ENCODE data around the gene RBPJ. TPM values are rescaled to one million over a fixed set of nuclear protein-coding genes. Genes with fewer than 3 reads are reported as not detected.

RBPJ gene
- total RNA-seq, 4 donors from 2014 or later, result 67.1 to 80.2 (median 76.5) TPM

GRCh38 chr4:26468977-26469376 is 148.2 kb downstream of the RBPJ start:
- no peaks in the 10 kb centered on the region for H3K36me3 ChIP-seq
- H3K9me3 ChIP-seq, result peaks cover 0 to 4% (median 0%) of the 10 kb centered on the region in 4 donors
- no peak overlapping the region for H3K4me3 ChIP-seq
- TF ChIP-seq CTCF (IDR thresholded peaks at IDR 0.05) (no peak), POLR2A (IDR thresholded peaks at IDR 0.05) (no peak), EP300 (IDR thresholded peaks at IDR 0.05) (no peak)
- H3K27me3 ChIP-seq, result no peaks in the 10 kb centered on the region
- no peaks in the 10 kb centered on the region for H3K4me1 ChIP-seq
- no peak overlapping the region for H3K27ac ChIP-seq
- 63 to 70% methylated on average over 4 of the region's 4 CpGs for WGBS, 2 donors
- DNase-seq (ENCODE audit: low spot score in 2 of 2), result no peak

- H3K9me3 ChIP-seq, result no peaks in the 10 kb centered on the region
- no peak overlapping the region for H3K27ac ChIP-seq
- no peaks in the 10 kb centered on the region for H3K27me3 ChIP-seq
- no peaks in the 10 kb centered on the region for H3K4me1 ChIP-seq
- no peak for DNase-seq (ENCODE audit: low spot score in 2 of 2)
- 74 to 90% methylated on average over 1 of the region's 1 CpG for WGBS, 2 donors
- TF ChIP-seq CTCF (IDR thresholded peaks at IDR 0.05) (no peak), EP300 (IDR thresholded peaks at IDR 0.05) (no peak), POLR2A (IDR thresholded peaks at IDR 0.05) (no peak)
- no peak overlapping the region for H3K4me3 ChIP-seq
- no peaks in the 10 kb centered on the region for H3K36me3 ChIP-seq
These were observed 151.1 kb downstream of the RBPJ start for GRCh38 chr4:26471890-26472289.

- Histone ChIP-seq H3K27ac (no peak overlapping the region), H3K4me3 (no peak overlapping the region), H3K9me3 (no peaks in the 10 kb centered on the region), H3K36me3 (no peaks in the 10 kb centered on the region), H3K4me1 (no peaks in the 10 kb centered on the region), H3K27me3 (no peaks in the 10 kb centered on the region)
- 80 to 85% methylated on average over 8 of the region's 8 CpGs for WGBS, 2 donors
- TF ChIP-seq POLR2A (IDR thresholded peaks at IDR 0.05) (no peak), EP300 (IDR thresholded peaks at IDR 0.05) (no peak), CTCF (IDR thresholded peaks at IDR 0.05) (no peak)
- no peak for DNase-seq (ENCODE audit: low spot score in 2 of 2)
These were observed 153.1 kb downstream of the RBPJ start for GRCh38 chr4:26473893-26474292.

GRCh38 chr4:26474551-26474950 is 153.7 kb downstream of the RBPJ start:
- TF ChIP-seq POLR2A (IDR thresholded peaks at IDR 0.05), result no peak
- no peak for TF ChIP-seq CTCF (IDR thresholded peaks at IDR 0.05)
- TF ChIP-seq EP300 (IDR thresholded peaks at IDR 0.05), result no peak
- 51 to 55% methylated on average over 3 of the region's 3 CpGs for WGBS, 2 donors
- H3K4me1 ChIP-seq, result no peaks in the 10 kb centered on the region

GRCh38 chr4:26475716-26476115 is 154.9 kb downstream of the RBPJ start:
- TF ChIP-seq EP300 (IDR thresholded peaks at IDR 0.05) (no peak), CTCF (IDR thresholded peaks at IDR 0.05) (no peak), POLR2A (IDR thresholded peaks at IDR 0.05) (no peak)
- Histone ChIP-seq H3K27me3 (no peaks in the 10 kb centered on the region), H3K4me3 (no peak overlapping the region), H3K36me3 (no peaks in the 10 kb centered on the region), H3K27ac (no peak overlapping the region), H3K4me1 (no peaks in the 10 kb centered on the region), H3K9me3 (no peaks in the 10 kb centered on the region)
- WGBS, 2 donors, result 75 to 85% methylated on average over 8 of the region's 8 CpGs
- no peak for DNase-seq (ENCODE audit: low spot score in 2 of 2)

More at GRCh38 chr4:26474551-26474950, 153.7 kb downstream of the RBPJ start:
- no peak overlapping the region for H3K4me3 ChIP-seq
- H3K9me3 ChIP-seq, result no peaks in the 10 kb centered on the region
- DNase-seq (ENCODE audit: low spot score in 2 of 2), result no peak
- H3K36me3 ChIP-seq, result no peaks in the 10 kb centered on the region
- H3K27me3 ChIP-seq, result no peaks in the 10 kb centered on the region
- no peak overlapping the region for H3K27ac ChIP-seq

All from tibial nerve (tissue), 4 donors.